Mesothelial cell of epicardium (in vitro differentiated cells): Measurements from ENCODE around the gene COQ8A. TPM values are rescaled to one million over a fixed set of nuclear protein-coding genes. Genes with fewer than 3 reads are reported as not detected.

Experiments used
- total RNA-seq: library from RNA; stranded (reverse); gene quantifications from 3 replicates; pipeline ENCODE4 v1.2.1, GENCODE V29; 2021

COQ8A gene
- total RNA-seq, 1 donor from 2014 or later, result 19.9 TPM

Other genes with a start within 250 kb of the COQ8A start
- gene ITPKB, start 201.0 kb upstream of the COQ8A start, total RNA-seq, result 19.7 to 21.2 TPM (median 21.0 TPM) in 3 replicates
- gene PSEN2, start 69.7 kb upstream of the COQ8A start, total RNA-seq, result 12.4 to 14.0 TPM (median 13.4 TPM) in 3 replicates